Mucosa of rectum (tissue), 2 donors: Measurements from ENCODE around the gene CHIC2.

Source experiments
- H3K27ac ChIP-seq, 2 donors: one replicate each; pipeline ENCODE4 v1.7.0; 2013; ENCODE audit warnings: inconsistent platforms in 2 of 2, low read depth in 2 of 2, low read length in 2 of 2
- H3K27me3 ChIP-seq, 2 donors: one replicate each; pipeline ENCODE4 v1.7.0; 2013; ENCODE audit warnings: low read length in 2 of 2; ENCODE audit not compliant: control insufficient read depth in 2 of 2, insufficient read depth in 2 of 2
- H3K36me3 ChIP-seq, 2 donors: one replicate each; pipeline ENCODE4 v1.7.0; 2013; ENCODE audit warnings: low read length in 2 of 2; ENCODE audit not compliant: control insufficient read depth in 2 of 2, insufficient read depth in 2 of 2
- H3K4me1 ChIP-seq, 2 donors: one replicate each; pipeline ENCODE4 v1.7.0; 2013; ENCODE audit warnings: low read length in 2 of 2, mild to moderate bottlenecking in 1 of 2; ENCODE audit not compliant: control insufficient read depth in 2 of 2, insufficient read depth in 2 of 2
- H3K4me3 ChIP-seq, 2 donors: one replicate each; pipeline ENCODE4 v1.7.0; 2013; ENCODE audit warnings: low read length in 2 of 2
- H3K9ac ChIP-seq, 2 donors: one replicate each; pipeline ENCODE4 v1.7.0; 2013; ENCODE audit warnings: low read length in 2 of 2, low read depth in 1 of 2, mild to moderate bottlenecking in 1 of 2
- H3K9me3 ChIP-seq, 2 donors: one replicate each; pipeline ENCODE4 v1.7.0; 2013; ENCODE audit warnings: low read length in 2 of 2; ENCODE audit not compliant: control insufficient read depth in 2 of 2
- donor health status: healthy.
- donor health status: Normal muscosa, but diverticular disease.

The CHIC2 gene

GRCh38 chr4:54015423-54016030 lies 48.9 kb downstream of the CHIC2 start:
- Histone ChIP-seq H3K9ac (no peak overlapping the region), H3K9me3 (no peaks in the 10 kb centered on the region), H3K4me3 (no peak overlapping the region), H3K27ac (no peak overlapping the region), H3K36me3 (peaks cover 0 to 5% of the 10 kb centered on the region in 2 donors), H3K27me3 (no peaks in the 10 kb centered on the region), H3K4me1 (no peaks in the 10 kb centered on the region)

DNA sequence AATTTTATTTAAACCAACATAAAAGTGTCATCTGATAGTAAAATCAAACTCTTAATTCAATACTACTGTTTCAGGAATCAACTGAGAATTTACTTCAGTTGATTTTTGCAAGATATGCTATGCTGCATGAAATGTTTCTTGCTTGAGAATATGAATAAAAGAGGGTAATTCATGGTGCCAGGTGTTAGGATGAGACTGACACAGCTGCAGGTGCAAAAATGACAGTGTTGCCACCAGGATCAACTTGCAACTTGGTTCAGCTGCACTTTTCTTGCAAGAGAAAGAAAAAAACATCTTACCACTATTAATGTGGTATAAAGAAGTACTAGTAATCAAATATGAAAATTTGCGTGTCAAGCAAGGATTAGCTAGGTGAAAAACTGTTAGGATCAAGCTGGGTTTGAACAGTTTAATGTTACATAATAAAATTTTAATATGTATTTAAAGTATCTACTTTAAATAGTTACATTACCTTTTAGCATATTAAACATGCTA lies 49.7 kb downstream of the CHIC2 start:
- H3K9me3 ChIP-seq, result no peaks in the 10 kb centered on the region
- H3K27ac ChIP-seq, result no peak overlapping the region
- H3K27me3 ChIP-seq, result no peaks in the 10 kb centered on the region
- H3K9ac ChIP-seq, result no peak overlapping the region
- H3K36me3 ChIP-seq, result peaks cover 0 to 5% of the 10 kb centered on the region in 2 donors
- H3K4me3 ChIP-seq, result no peak overlapping the region
- no peaks in the 10 kb centered on the region for H3K4me1 ChIP-seq

- Histone ChIP-seq H3K9me3 (no peaks in the 10 kb centered on the region), H3K4me1 (no peaks in the 10 kb centered on the region), H3K27ac (no peak overlapping the region), H3K27me3 (no peaks in the 10 kb centered on the region), H3K4me3 (no peak overlapping the region), H3K9ac (no peak overlapping the region), H3K36me3 (peaks cover 0 to 5% of the 10 kb centered on the region in 2 donors)
Observed at GRCh38 chr4:54011201-54011600, 53.2 kb downstream of the CHIC2 start.

DNA sequence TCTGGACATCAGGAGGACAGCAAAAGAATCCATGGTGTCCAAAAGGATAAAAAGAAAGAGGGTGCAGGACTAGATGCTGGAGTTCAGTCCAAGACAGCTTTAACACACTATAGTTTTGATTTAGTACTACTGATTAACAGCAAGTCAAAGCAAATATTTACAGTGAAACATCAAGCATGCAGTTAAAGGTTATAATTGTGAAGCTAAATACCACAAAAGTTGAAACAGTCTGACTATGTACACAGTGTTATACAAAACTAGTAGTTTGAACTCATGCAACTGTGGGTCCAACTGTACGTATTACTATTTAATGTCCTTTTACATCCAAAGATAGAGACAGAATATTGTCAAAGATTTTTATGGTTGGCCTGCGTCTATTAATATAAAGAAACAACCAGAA lies 57.6 kb downstream of the CHIC2 start:
- Histone ChIP-seq H3K27ac (no peak overlapping the region), H3K4me1 (no peaks in the 10 kb centered on the region), H3K9ac (no peak overlapping the region), H3K9me3 (no peaks in the 10 kb centered on the region), H3K4me3 (no peak overlapping the region), H3K36me3 (no peaks in the 10 kb centered on the region), H3K27me3 (no peaks in the 10 kb centered on the region)

- peaks cover 0 to 5% of the 10 kb centered on the region in 2 donors for H3K36me3 ChIP-seq
- no peak overlapping the region for H3K27ac ChIP-seq
- H3K4me1 ChIP-seq, result no peaks in the 10 kb centered on the region
- H3K9ac ChIP-seq, result no peak overlapping the region
- H3K27me3 ChIP-seq, result no peaks in the 10 kb centered on the region
- no peak overlapping the region for H3K4me3 ChIP-seq
- no peaks in the 10 kb centered on the region for H3K9me3 ChIP-seq
Observed at GRCh38 chr4:54005475-54005874, 58.9 kb downstream of the CHIC2 start.

- H3K27ac ChIP-seq, result no peak overlapping the region
- peaks cover 0 to 5% of the 10 kb centered on the region in 2 donors for H3K36me3 ChIP-seq
- no peaks in the 10 kb centered on the region for H3K9me3 ChIP-seq
- H3K4me3 ChIP-seq, result no peak overlapping the region
- H3K9ac ChIP-seq, result no peak overlapping the region
- no peaks in the 10 kb centered on the region for H3K4me1 ChIP-seq
- no peaks in the 10 kb centered on the region for H3K27me3 ChIP-seq
Observed at GRCh38 chr4:54004463-54004862, 59.9 kb downstream of the CHIC2 start.

- Histone ChIP-seq H3K4me3 (no peak overlapping the region), H3K27ac (no peak overlapping the region), H3K9me3 (no peaks in the 10 kb centered on the region), H3K27me3 (no peaks in the 10 kb centered on the region), H3K4me1 (no peaks in the 10 kb centered on the region), H3K36me3 (peaks cover 0 to 5% of the 10 kb centered on the region in 2 donors), H3K9ac (no peak overlapping the region)
Observed at GRCh38 chr4:54001668-54002365, 62.6 kb downstream of the CHIC2 start.

DNA sequence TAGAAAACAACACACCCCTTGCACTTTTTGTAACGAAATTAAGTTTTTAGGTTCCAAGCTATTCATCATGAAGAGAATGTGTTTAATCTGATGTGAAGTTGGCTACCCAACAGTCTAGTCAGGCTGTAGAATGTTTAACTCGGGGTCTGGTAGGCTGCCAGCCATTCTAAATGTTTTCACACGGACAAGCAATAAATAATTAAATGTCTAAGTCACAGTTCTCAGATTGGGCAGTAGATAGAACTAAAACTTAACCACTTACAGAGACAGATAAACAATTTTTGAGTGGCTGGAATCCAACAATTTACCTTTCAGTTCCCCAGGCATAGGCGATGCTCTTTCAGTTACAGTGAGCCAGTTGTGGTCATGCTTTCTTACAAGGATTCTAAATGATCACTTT lies 66.5 kb downstream of the CHIC2 start:
- Histone ChIP-seq H3K36me3 (peaks cover 0 to 5% of the 10 kb centered on the region in 2 donors), H3K9me3 (no peaks in the 10 kb centered on the region), H3K4me1 (no peaks in the 10 kb centered on the region), H3K4me3 (no peak overlapping the region), H3K27ac (no peak overlapping the region), H3K9ac (no peak overlapping the region), H3K27me3 (no peaks in the 10 kb centered on the region)

- no peaks in the 10 kb centered on the region for H3K9me3 ChIP-seq
- H3K4me3 ChIP-seq, result no peak overlapping the region
- H3K9ac ChIP-seq, result no peak overlapping the region
- no peaks in the 10 kb centered on the region for H3K27me3 ChIP-seq
- no peaks in the 10 kb centered on the region for H3K4me1 ChIP-seq
- H3K36me3 ChIP-seq, result no peaks in the 10 kb centered on the region
- no peak overlapping the region for H3K27ac ChIP-seq
Observed at GRCh38 chr4:53994382-53995102, 69.9 kb downstream of the CHIC2 start.

- Histone ChIP-seq H3K9me3 (no peaks in the 10 kb centered on the region), H3K9ac (no peak overlapping the region), H3K4me3 (no peak overlapping the region), H3K27ac (no peak overlapping the region), H3K27me3 (no peaks in the 10 kb centered on the region), H3K4me1 (no peaks in the 10 kb centered on the region), H3K36me3 (no peaks in the 10 kb centered on the region)
Observed at GRCh38 chr4:53992785-53993184, 71.6 kb downstream of the CHIC2 start.
